DMS53 (cell line): ENCODE results near the gene PDE10A.

Experiments used
- DNase-seq: peaks from one replicate; lab custom pipeline; 2025; lab: John Stamatoyannopoulos, UW

Gene PDE10A

DNA sequence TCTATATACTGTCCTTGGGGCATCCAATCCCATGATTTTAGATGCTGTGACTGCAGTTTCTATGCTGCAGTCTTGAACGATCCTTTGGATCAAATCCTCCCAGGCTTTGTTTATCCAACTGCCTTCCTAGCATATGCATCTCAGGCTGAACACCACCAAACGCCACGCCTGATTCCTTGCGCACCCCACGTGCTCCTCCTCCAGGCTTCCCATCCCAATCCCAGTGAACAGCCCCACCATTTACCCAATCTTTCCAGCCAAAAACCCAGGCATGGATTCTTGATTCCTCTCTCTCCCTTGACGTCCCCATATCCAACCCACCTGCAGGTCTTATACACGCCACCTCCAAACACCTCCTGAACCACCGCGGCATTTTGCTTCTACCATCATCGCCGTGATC is 7.8 kb downstream of the PDE10A start:
- DNase-seq: no peak

DNA sequence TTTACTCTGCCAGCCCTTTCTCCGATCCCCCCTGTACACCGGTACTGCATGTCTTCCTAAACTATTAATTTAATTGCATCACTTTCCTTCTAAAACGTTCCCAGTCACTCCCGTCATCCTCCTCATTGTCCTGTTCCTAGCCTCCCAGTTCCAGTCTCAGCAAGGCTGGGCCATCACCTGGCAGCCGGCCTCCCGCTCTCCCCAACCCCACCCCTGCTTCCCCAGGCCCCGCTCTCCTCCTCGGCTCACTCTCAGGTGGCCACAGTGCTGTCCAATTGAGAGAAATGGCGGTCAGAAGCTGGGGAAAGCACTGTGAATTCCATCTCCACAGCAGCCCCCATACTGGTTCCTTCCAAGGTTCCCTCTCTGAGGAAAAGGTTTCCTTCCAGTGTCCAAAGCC is 8.9 kb downstream of the PDE10A start:
- no peak for DNase-seq

DNA sequence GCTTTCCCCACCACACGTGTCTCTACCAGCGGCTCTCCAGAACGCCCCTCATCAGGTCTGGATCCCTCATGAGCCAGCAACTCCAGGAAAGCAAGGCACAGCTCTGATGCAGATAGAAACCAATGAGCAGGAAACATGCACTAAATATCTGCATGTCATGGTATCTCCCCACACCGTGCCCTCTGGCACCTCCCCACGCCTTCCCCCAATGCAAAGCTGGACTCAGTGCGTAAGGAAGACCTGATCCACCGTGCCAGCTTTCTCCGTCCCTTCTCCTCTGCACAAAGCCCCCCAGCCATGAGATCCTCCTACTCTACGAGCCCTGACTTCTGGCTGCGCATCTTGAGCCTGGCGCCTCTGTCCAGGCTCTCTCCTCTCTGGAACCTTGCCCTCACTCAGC is 9.4 kb downstream of the PDE10A start:
- DNase-seq: no peak

GRCh38 chr6:165653196-165653595 is 9.8 kb downstream of the PDE10A start:
- no peak for DNase-seq

DNA sequence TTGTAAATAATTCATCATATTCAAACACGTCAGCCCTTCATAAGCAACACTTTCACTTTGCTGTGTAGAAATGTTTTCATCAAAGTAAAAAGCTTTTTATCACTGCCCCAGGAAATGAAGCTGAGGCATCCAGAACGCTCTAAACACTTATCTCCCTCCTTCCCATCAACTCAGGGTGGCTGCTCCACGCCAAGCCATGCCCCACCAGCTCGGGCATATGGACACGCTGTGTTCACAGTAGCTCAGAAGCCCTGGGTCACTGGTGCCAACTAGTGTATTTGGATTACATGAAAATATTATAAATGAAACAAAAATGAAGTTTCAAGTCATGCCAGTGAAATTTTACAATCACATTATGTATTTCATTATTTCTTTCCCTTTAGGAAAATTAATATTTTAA is 10.3 kb downstream of the PDE10A start:
- no peak for DNase-seq

DNA sequence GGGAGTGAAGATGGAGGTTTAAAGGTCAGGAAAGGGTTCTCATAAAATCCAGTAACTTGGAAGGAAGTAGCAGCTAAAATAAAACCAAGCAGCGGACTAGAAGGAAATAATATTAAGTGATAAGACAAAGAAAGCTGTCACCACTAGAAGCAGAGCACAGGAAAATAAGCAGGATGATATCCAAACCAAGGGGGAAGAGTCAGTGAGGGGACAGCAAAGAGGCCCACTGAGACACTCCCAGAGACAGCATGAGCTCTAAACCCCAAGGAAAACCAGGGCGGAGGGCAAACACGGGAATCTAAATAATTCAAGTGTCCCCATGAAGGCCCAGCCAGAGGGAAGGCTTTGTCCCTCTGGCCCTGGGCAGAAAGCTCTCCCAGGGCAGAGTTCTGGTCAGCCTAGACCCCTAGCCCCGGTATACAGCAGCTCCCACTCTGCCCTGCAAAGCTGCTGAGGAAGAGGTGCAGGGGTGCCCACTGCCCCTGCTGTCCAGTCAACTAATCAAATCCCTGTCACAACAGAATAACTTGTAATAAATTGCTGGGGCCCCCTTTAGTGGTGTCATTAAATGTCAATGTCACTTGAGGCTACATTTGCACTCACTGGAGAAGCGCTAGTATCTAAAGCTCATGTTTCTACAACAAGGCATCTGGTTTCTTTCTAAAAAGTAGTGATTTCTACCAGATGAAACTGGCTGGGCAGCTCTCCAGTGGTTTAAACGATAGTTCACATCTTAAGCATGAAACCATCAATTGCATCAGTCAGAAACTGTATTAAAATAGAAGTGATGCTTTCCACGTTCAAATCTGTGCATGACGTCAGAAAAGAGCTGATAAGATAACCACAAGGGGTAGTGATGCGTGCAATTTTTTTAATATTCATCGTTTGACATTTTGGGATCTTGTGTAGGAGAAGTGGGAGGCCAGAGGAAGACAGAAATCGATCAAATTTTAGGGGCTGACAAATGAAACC is 13.6 kb downstream of the PDE10A start:
- DNase-seq: no peak

GRCh38 chr6:165647041-165647440 is 16.0 kb downstream of the PDE10A start:
- DNase-seq: peak; percentile 74

GRCh38 chr6:165645919-165646318 is 17.1 kb downstream of the PDE10A start:
- no peak for DNase-seq

- DNase-seq: no peak
Measured at GRCh38 chr6:165644586-165645266, 18.3 kb downstream of the PDE10A start.

- no peak for DNase-seq
Measured at GRCh38 chr6:165643015-165643414, 20.0 kb downstream of the PDE10A start.

- peak; percentile 63 for DNase-seq
Measured at GRCh38 chr6:165641672-165642156, 21.3 kb downstream of the PDE10A start.

- DNase-seq: peak; percentile 49
Measured at GRCh38 chr6:165640806-165641205, 22.2 kb downstream of the PDE10A start.

DNA sequence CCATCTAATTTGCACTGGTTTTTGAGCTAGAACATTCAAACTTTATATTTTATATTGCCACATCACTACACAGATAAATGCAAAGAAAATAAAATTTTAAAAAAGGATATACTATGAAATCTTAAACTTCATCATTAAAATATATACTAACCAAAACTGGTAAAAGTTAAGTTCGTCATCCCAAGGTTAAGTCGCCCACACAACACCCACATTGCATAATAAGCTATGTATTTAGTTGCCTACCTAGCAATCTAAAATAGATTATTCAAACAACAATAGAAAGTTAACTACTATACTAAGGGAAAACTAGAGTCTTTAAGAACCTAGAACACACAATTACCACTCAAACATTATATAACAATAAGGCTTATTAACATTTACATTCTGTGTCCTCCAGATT is 24.5 kb downstream of the PDE10A start:
- DNase-seq: no peak

GRCh38 chr6:165637586-165637985 is 25.5 kb downstream of the PDE10A start:
- DNase-seq: no peak

DNA sequence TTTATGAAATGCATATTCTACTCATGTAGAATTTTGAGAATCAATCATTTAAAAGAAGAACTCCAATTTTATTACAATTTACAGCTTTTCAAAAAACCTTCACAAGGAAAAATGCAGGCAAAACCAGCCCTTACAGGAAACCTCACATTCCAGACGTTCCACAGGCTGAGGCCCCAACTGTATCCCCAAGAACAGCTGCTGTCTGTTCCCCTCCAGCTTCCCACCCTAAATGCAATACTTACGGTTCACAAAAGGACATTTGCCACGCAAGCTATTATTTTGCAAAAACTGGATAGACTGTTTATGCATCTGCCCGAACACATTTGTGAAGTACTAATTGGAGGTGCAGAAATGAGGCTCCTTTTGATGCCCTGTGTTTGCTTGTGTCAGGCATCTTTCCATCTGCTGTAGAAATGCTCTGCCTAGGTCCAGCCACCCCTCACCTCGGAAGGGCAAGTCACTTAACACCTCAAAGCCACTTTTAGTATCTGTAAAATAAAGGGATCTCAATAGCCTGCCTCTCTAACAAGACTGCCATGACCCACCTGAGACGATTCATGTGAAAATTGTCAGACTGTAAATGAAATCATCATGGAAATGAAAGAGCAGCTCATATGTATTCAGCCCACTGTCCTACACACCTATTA is 26.5 kb downstream of the PDE10A start:
- no peak for DNase-seq

DNA sequence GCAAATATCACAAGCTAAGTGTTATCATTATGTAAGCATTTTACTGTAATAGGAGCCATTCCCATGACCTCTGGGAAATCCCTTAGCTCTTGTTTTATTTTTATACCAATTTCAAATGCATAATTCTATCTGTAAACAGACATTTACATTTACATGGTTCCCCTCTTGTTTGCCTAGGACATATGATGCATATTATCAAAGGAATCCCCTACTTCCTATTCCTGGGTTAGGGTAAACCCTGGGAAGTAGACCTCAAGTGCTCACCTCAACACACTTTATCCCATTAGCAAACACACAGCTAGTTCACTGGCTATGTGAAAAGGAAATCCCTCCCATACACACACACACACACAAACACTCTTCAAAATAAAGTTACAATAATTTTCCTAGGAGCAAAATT is 27.1 kb downstream of the PDE10A start:
- peak; percentile 25 for DNase-seq

DNA sequence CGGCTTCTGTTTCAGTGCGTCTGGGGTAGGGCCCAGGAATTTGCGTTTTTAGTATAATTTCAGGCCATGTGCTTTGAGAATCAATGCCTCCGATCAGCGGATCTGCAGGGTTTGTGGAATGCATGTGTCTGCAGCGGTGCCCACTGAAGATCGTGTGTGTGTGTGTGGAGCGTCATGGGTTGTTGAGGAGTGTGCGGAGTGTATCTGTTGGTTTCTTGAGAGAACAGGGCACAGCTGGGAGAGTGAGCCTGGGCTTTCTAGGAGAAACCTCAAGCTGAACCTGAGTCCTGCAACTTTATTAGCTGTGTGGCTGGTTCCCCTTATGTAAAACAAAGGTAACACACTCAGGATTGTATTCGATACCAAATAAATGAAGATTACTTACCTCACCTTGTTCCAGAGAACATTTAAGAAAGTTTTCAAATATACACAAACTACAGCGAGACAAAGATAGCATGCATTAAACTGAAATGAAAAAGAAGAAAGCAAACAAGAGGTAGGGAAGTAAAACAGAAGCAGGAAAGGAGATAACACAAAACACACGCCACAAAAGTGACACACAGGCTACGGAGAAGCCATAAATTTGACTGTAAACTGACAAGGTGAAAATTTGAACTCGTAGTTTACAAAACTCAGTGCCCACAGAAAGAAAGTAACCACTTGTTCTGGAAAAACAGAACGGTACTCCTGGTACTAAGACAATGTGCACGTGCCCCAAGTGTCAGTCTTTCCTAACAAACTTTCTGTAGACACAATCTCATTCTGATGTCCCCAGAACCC is 28.8 kb downstream of the PDE10A start:
- no peak for DNase-seq

GRCh38 chr6:165632194-165632593 is 30.8 kb downstream of the PDE10A start:
- no peak for DNase-seq

DNA sequence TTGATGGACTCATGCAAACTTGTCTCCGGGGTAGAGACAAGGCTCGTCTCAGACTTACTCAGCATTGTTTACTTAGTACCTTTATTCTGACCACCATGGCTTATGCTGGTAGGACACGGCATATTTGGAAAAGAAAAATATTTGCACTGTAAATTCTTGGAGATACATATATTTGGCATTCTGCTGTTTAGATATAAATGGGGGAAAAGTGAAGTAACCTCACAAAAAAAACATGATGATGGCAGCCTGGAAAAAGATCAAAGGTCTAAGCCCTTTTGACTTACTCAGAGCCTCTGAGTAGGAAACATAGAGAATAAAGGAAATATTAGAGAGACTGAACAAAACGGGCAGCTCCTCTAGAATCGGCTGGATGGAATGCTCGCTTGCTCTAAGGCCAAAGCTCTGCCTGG is 32.5 kb downstream of the PDE10A start:
- DNase-seq: no peak

- DNase-seq: no peak
Measured at GRCh38 chr6:165628955-165629354, 34.1 kb downstream of the PDE10A start.

DNA sequence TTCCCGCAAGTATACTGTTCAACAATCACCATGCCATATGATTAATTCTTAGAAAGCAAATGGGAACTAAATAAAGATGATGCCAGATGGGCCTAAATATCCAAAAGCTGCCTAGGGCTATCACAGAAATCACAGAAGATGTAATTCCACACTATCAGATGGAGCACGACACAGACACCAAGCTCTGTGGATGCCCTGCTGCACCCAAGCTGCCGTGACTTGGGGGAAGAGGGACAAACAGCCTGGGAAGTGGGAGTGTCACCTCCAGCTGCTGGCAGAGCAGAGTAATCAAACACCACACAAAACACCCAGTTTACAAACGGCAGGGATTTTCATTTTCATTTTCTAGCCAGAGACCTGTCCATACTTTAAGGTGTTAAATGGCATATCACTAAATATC is 35.7 kb downstream of the PDE10A start:
- DNase-seq: no peak

- DNase-seq: no peak
Measured at GRCh38 chr6:165626711-165627110, 36.3 kb downstream of the PDE10A start.
